ENCODE data around the gene PTGER2. TPM values are rescaled to one million over a fixed set of nuclear protein-coding genes. Genes with fewer than 3 reads are reported as not detected.

PTGER2 gene
- total RNA-seq, 1 experiment from 2014 or later, result 0.41 TPM

DNA sequence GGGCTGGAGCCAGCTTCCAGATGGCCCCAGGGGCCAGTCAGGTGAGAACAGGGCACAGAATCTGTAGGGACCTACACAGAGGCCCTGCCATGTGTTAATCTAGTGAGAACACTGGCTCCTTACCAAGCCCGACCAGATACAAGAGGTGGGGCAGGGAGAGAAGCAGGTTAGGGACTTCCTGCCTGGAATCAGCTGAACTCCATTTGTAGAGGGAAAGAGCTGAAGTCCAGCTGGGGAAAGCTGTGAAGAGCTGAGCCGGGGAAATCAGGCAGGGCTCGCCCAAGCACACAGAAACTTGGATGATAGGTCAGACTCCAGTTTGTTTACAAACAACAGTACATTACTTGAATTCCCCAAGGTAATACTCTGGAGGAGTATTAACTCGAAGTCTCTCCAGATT lies 46.7 kb downstream of the PTGER2 start:
- DNase-seq (ENCODE audit: low read depth, low spot score) (no peak), ATAC-seq (no peak)
- ChIA-PET POLR2A (no interaction called here), CTCF (no interaction called here)
- H3K9me3 ChIP-seq (ENCODE audit: control insufficient read depth, insufficient read depth, low read depth, low read length), result no peaks in the 10 kb centered on the region
- no peak overlapping the region for H3K4me3 ChIP-seq (ENCODE audit: low read depth in 2 of 2, low read length in 2 of 2)
- H3K36me3 ChIP-seq (ENCODE audit: control insufficient read depth, insufficient read depth, low read length), result no peaks in the 10 kb centered on the region
- intact Hi-C loops (cut with micrococcal nuclease; ENCODE audit: unreplicated experiment) (no loop called here), in situ Hi-C loops (cut with HindIII; ENCODE audit: low pct_unique_long_range_greater_than_20kb, low sequenced_read_pairs) (no loop called here)
- TF ChIP-seq TCF7L2 (IDR thresholded peaks at IDR 0.05; ENCODE audit: low read depth, low read length) (no peak), SIN3A (IDR thresholded peaks at IDR 0.05; ENCODE audit: borderline replicate concordance, insufficient read depth, low read depth, low read length) (no peak), POLR2AphosphoS5 (IDR thresholded peaks at IDR 0.05; ENCODE audit: low read depth, low read length) (no peak)
- TF ChIP-seq, protein P1, sequence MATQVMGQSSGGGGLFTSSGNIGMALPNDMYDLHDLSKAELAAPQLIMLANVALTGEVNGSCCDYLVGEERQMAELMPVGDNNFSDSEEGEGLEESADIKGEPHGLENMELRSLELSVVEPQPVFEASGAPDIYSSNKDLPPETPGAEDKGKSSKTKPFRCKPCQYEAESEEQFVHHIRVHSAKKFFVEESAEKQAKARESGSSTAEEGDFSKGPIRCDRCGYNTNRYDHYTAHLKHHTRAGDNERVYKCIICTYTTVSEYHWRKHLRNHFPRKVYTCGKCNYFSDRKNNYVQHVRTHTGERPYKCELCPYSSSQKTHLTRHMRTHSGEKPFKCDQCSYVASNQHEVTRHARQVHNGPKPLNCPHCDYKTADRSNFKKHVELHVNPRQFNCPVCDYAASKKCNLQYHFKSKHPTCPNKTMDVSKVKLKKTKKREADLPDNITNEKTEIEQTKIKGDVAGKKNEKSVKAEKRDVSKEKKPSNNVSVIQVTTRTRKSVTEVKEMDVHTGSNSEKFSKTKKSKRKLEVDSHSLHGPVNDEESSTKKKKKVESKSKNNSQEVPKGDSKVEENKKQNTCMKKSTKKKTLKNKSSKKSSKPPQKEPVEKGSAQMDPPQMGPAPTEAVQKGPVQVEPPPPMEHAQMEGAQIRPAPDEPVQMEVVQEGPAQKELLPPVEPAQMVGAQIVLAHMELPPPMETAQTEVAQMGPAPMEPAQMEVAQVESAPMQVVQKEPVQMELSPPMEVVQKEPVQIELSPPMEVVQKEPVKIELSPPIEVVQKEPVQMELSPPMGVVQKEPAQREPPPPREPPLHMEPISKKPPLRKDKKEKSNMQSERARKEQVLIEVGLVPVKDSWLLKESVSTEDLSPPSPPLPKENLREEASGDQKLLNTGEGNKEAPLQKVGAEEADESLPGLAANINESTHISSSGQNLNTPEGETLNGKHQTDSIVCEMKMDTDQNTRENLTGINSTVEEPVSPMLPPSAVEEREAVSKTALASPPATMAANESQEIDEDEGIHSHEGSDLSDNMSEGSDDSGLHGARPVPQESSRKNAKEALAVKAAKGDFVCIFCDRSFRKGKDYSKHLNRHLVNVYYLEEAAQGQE (IDR thresholded peaks at IDR 0.05; ENCODE audit: insufficient read depth in 1 of 2, low read depth in 2 of 2, low read length in 1 of 2), result no peak
- TF ChIP-seq, protein P2, sequence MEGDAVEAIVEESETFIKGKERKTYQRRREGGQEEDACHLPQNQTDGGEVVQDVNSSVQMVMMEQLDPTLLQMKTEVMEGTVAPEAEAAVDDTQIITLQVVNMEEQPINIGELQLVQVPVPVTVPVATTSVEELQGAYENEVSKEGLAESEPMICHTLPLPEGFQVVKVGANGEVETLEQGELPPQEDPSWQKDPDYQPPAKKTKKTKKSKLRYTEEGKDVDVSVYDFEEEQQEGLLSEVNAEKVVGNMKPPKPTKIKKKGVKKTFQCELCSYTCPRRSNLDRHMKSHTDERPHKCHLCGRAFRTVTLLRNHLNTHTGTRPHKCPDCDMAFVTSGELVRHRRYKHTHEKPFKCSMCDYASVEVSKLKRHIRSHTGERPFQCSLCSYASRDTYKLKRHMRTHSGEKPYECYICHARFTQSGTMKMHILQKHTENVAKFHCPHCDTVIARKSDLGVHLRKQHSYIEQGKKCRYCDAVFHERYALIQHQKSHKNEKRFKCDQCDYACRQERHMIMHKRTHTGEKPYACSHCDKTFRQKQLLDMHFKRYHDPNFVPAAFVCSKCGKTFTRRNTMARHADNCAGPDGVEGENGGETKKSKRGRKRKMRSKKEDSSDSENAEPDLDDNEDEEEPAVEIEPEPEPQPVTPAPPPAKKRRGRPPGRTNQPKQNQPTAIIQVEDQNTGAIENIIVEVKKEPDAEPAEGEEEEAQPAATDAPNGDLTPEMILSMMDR (IDR thresholded peaks at IDR 0.05), result no peak
- H3K27me3 ChIP-seq (ENCODE audit: control insufficient read depth, insufficient read depth, low read length), result no peaks in the 10 kb centered on the region
- H3K27ac ChIP-seq (ENCODE audit: low read length), result no peak overlapping the region
- BruUV-seq (replicated peaks), result no TSS peak
- H3K4me1 ChIP-seq (ENCODE audit: control insufficient read depth, insufficient read depth, low read length), result no peaks in the 10 kb centered on the region

- no peak for DNase-seq (ENCODE audit: low read depth, low spot score)
- CTCF ChIA-PET, result no interaction called here
- BruUV-seq (replicated peaks), result no TSS peak
- no peak for ATAC-seq
- Histone ChIP-seq H3K4me1 (ENCODE audit: control insufficient read depth, insufficient read depth, low read length) (no peaks in the 10 kb centered on the region), H3K36me3 (ENCODE audit: control insufficient read depth, insufficient read depth, low read length) (no peaks in the 10 kb centered on the region), H3K27ac (ENCODE audit: low read length) (no peak overlapping the region), H3K27me3 (ENCODE audit: control insufficient read depth, insufficient read depth, low read length) (no peaks in the 10 kb centered on the region), H3K9me3 (ENCODE audit: control insufficient read depth, insufficient read depth, low read depth, low read length) (no peaks in the 10 kb centered on the region), H3K4me3 (ENCODE audit: low read depth in 2 of 2, low read length in 2 of 2) (no peak overlapping the region)
- in situ Hi-C loops (cut with HindIII; ENCODE audit: low pct_unique_long_range_greater_than_20kb, low sequenced_read_pairs), result no loop called here
- intact Hi-C loops (cut with micrococcal nuclease; ENCODE audit: unreplicated experiment), result no loop called here
- POLR2A ChIA-PET, result no interaction called here
- no peak for TF ChIP-seq POLR2AphosphoS5 (IDR thresholded peaks at IDR 0.05; ENCODE audit: low read depth, low read length)
- TF ChIP-seq, protein P1 (IDR thresholded peaks at IDR 0.05; ENCODE audit: insufficient read depth in 1 of 2, low read depth in 2 of 2, low read length in 1 of 2), result no peak
- TF ChIP-seq TCF7L2 (IDR thresholded peaks at IDR 0.05; ENCODE audit: low read depth, low read length), result no peak
- TF ChIP-seq, protein P2 (IDR thresholded peaks at IDR 0.05), result no peak
- no peak for TF ChIP-seq SIN3A (IDR thresholded peaks at IDR 0.05; ENCODE audit: borderline replicate concordance, insufficient read depth, low read depth, low read length)
Measured at GRCh38 chr14:52363041-52363704, 49.1 kb downstream of the PTGER2 start.
